GM19035 (cell line): ENCODE measurements around the gene NLRP9.

Experiments
- ATAC-seq: cut with Tn5 transposase; IDR thresholded peaks from one replicate; pipeline ENCODE4 v1.9.1; 2021; ENCODE audit not compliant: unreplicated experiment

The NLRP9 gene

GRCh38 chr19:55704494-55705245 lies 33.5 kb downstream of the NLRP9 start:
- no peak for ATAC-seq

GRCh38 chr19:55703790-55704215 lies 34.4 kb downstream of the NLRP9 start:
- ATAC-seq = no peak

DNA sequence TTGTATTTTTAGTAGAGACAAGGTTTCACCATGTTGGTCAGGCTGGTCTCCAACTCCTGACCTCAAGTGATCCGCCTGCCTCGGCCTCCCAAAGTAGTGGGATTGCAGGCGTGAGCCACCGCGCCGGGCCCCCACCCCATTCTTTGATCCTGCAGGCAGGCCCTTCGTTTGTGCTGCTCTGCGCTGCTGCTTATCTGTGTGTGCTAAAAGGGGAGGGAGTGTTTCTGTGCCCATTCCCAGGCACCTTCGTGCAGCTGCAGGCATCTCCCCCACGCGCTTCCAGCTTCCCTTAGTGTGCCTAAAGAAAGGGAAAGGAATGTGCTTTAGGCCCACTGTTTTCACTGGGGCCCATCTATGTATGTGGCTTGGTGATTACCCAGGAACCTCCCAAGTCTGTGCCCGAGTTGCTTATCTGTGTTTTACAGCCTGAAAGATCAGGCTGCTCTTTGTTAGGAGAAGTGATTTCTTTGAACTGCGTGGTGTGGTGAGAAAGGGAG lies 36.0 kb downstream of the NLRP9 start:
- ATAC-seq = no peak

- ATAC-seq = no peak
These were observed 37.4 kb downstream of the NLRP9 start for GRCh38 chr19:55700813-55701212.

- ATAC-seq = no peak
These were observed 39.0 kb downstream of the NLRP9 start for GRCh38 chr19:55699221-55699620.

DNA sequence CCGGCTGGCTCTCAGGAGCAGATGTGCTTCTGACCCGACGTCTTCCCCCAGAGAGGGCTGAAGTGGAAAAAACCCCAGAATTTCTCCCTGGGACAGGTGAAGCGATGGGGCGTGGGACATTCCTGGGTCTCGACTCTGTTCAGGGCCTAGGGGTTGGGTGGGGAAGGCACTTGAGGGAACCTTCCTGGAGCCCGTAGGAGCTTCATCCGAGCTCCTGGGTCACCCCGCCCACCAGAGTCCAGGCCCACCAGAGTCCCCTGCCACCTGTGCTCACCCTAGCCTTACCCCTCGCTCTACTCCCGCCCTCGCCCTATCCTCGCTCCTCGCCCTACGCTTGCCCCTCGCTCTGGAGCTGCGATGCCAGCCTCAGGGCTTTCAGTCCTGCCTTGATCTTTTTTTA lies 39.9 kb downstream of the NLRP9 start:
- no peak for ATAC-seq

DNA sequence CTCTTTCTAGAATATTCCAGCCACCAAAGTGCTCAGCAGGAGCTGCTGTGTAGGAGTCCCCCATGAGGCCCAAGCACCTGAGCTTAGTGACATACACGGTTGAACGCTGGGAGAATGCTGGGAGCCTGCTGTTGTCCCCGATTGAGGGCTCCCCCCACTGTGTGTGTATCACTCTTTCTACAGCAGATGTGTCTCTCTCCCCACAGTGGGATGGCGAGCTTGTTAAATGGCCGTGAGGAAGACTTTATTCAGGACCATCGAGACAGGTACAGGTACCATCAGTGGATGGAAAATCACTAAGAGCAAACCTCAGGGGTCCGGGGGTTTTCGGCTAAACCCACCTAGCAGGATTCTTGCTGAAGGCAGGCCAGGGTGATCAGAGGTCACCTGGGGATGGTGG lies 40.5 kb downstream of the NLRP9 start:
- ATAC-seq = no peak

GRCh38 chr19:55697069-55697440 lies 41.1 kb downstream of the NLRP9 start:
- ATAC-seq = no peak

DNA sequence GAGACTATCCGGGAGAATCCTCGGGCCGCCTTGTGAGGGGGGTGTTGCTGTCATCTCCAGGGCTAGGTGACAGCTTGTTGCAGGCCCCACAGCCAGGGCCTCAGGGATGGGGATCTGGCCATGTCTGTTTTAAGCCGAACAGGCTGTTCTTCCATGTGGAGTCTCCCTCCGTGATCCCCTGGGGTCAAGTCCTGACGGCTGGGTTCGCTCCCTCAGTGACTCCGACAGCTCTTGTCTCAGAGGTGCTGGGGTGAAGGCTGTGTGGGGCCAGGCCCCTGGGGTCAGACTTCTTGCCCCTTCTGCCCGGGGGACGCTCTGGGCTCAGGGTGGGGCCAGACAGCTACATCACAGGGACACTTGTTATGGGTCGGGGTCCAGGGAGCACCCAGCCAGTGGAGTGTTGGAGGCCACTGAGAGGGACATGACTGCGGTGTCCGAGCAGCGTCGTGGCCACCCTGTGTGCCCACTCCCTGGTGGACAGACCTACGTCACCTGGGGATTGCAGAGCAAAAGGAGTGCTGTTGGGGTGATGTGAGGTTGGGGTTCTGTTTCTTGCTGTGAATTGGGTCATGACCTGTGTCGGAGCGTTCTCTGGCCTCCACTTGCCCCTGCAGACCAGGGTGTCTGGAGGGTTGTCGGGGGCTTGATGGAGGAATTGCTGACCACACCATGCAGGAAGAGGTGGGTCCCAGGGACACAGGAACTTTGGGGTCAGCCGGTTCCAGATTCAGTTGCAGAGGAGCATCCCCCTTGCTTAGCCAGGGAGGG lies 41.7 kb downstream of the NLRP9 start:
- ATAC-seq = no peak

- ATAC-seq = no peak
These were observed 42.5 kb downstream of the NLRP9 start for GRCh38 chr19:55695511-55696290.

GRCh38 chr19:55694656-55695491 lies 43.3 kb downstream of the NLRP9 start:
- no peak for ATAC-seq

GRCh38 chr19:55694241-55694655 lies 44.0 kb downstream of the NLRP9 start:
- no peak for ATAC-seq

GRCh38 chr19:55693336-55693974 lies 44.7 kb downstream of the NLRP9 start:
- no peak for ATAC-seq

GRCh38 chr19:55692681-55693081 lies 45.5 kb downstream of the NLRP9 start:
- no peak for ATAC-seq

GRCh38 chr19:55691561-55692481 lies 46.4 kb downstream of the NLRP9 start:
- no peak for ATAC-seq

- ATAC-seq = no peak
These were observed 47.2 kb downstream of the NLRP9 start for GRCh38 chr19:55690769-55691545.

DNA sequence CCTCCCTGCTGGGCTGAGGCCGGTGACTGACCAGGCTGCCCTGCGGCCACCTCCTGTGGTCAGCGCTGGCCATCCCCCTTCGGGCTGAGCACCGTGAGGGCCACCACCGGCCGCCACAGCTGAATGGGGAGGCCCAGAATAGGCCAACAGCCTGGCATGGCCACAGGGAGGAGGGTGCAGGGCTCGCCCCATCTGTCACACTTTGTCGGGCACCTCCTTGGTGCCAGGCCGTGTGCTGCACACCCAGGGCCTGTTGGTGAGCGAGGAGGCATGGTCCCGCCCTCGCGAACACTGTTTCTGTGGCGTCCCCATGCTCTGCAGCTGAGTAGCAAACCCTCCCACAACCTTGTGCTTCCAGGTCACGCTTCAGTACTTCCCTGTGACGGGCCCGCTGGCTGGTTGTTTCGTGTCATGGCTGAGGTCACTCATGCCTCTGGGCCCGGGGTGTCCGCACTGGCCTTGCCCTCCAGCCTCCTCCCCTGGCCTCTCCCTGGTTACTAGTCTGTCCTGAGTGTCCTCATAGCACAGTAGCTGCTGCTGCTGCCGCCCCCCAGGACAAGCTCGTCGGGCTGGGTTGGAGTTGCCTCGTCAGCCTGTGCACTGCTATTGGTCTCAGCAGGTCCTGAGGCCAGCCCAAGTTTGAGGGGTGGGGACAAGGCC lies 48.0 kb downstream of the NLRP9 start:
- no peak for ATAC-seq
